H1 (cell line): ENCODE results near the gene PLSCR5.

ENCODE experiments used
- BACH1 ChIP-seq: IDR thresholded peaks from 2 replicates; pipeline ENCODE4 v1.6.1; 2012; ENCODE audit warnings: low read length, improper control_type of control experiment
- CHD1 ChIP-seq: IDR thresholded peaks from 2 replicates; pipeline ENCODE4 v1.6.1; 2012; ENCODE audit warnings: low read depth, low read length, improper control_type of control experiment
- CTBP2 ChIP-seq: IDR thresholded peaks from 2 replicates; pipeline ENCODE4 v1.7.0; 2011; ENCODE audit warnings: borderline replicate concordance, mild to moderate bottlenecking, moderate library complexity, mixed read lengths, low read length; ENCODE audit not compliant: insufficient read depth, insufficient read length
- CTCF ChIP-seq, 3 experiments: IDR thresholded peaks; 1 replicate in 2 of 3; 2 replicates in 1 of 3; pipeline versions ENCODE4 v1.5.1 to v1.6.1; 2011; ENCODE audit warnings: low read length in 3 of 3, mild to moderate bottlenecking in 3 of 3, inconsistent platforms in 2 of 3, low read depth in 1 of 3, moderate library complexity in 1 of 3; ENCODE audit not compliant: insufficient read depth in 1 of 3; ENCODE audit errors: control extremely low read depth in 1 of 3
- EP300 ChIP-seq, 2 experiments: IDR thresholded peaks; 1 replicate in 1 of 2; 2 replicates in 1 of 2; pipeline ENCODE4 v1.6.1; 2011 to 2012; ENCODE audit warnings: low read depth in 2 of 2, low read length in 2 of 2, mild to moderate bottlenecking in 2 of 2, borderline replicate concordance in 1 of 2, inconsistent platforms in 1 of 2, moderate library complexity in 1 of 2
- POLR2A ChIP-seq, 2 experiments: IDR thresholded peaks; 1 replicate in 1 of 2; 2 replicates in 1 of 2; pipeline ENCODE4 v1.6.1; 2011; ENCODE audit warnings: low read depth in 2 of 2, low read length in 2 of 2, mild to moderate bottlenecking in 2 of 2; ENCODE audit errors: control extremely low read depth in 1 of 2
- SP1 ChIP-seq: IDR thresholded peaks from 2 replicates; pipeline ENCODE4 v1.6.1; 2011; ENCODE audit warnings: low read depth, low read length
- TEAD4 ChIP-seq: IDR thresholded peaks from 2 replicates; pipeline ENCODE4 v1.6.1; 2012; ENCODE audit warnings: low read depth, low read length, inconsistent platforms, mixed read lengths
- ZNF274 ChIP-seq: IDR thresholded peaks from 2 replicates; pipeline ENCODE4 v1.7.0; 2012; ENCODE audit warnings: low read length, borderline replicate concordance; ENCODE audit errors: extremely low read depth

GRCh38 chr3:146536681-146537080, 68.5 kb downstream of the PLSCR5 start:
- no peak for TF ChIP-seq BACH1
- no peak for TF ChIP-seq ZNF274
- TF ChIP-seq CHD1, result no peak
- TF ChIP-seq TEAD4, result no peak
- TF ChIP-seq CTBP2, result no peak
- no peak for TF ChIP-seq POLR2A (IDR thresholded peaks at IDR 0.05; ENCODE audit: control extremely low read depth in 1 of 2, low read depth in 2 of 2, low read length in 2 of 2)
- no peak for TF ChIP-seq CTCF (IDR thresholded peaks at IDR 0.05; ENCODE audit: control extremely low read depth in 1 of 3, insufficient read depth in 1 of 3, low read depth in 1 of 3, low read length in 3 of 3)
- TF ChIP-seq SP1, result no peak
- no peak for TF ChIP-seq EP300 (IDR thresholded peaks at IDR 0.05; ENCODE audit: borderline replicate concordance in 1 of 2, low read depth in 2 of 2, low read length in 2 of 2)
